GM21786 (cell line): ENCODE results near the gene MTARC2.

ENCODE experiments used
- ATAC-seq: cut with Tn5 transposase; IDR thresholded peaks from one replicate; pipeline ENCODE4 v1.9.1; 2021; ENCODE audit not compliant: unreplicated experiment

MTARC2 gene

GRCh38 chr1:220797044-220797443 lies 48.9 kb downstream of the MTARC2 start:
- ATAC-seq = no peak

- ATAC-seq = no peak
These were observed 49.4 kb downstream of the MTARC2 start for GRCh38 chr1:220797553-220797952.

GRCh38 chr1:220798338-220798737 lies 50.2 kb downstream of the MTARC2 start:
- no peak for ATAC-seq

DNA sequence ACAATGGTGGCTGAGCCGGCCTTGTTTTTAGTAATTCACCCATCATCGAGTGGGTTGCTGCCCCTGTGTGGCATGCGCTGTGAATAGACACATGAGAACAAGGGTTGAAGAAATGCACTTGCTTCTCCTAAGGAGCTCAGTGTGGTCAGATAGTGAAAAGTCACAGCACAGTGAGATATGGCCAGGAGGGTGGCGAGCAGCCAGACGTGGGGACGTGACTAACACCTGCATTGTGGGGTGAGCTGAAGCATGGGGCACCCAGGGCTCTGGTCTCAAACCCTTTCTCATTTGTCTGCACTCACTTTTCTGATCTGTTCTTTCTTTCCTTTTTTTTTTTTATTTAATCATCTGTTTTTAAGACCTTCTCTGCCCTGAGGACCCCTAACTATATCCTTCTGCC lies 52.1 kb downstream of the MTARC2 start:
- no peak for ATAC-seq

- peak; percentile 77 for ATAC-seq
These were observed 55.5 kb downstream of the MTARC2 start for GRCh38 chr1:220803401-220804201.

GRCh38 chr1:220804202-220804586 lies 56.1 kb downstream of the MTARC2 start:
- ATAC-seq = no peak

DNA sequence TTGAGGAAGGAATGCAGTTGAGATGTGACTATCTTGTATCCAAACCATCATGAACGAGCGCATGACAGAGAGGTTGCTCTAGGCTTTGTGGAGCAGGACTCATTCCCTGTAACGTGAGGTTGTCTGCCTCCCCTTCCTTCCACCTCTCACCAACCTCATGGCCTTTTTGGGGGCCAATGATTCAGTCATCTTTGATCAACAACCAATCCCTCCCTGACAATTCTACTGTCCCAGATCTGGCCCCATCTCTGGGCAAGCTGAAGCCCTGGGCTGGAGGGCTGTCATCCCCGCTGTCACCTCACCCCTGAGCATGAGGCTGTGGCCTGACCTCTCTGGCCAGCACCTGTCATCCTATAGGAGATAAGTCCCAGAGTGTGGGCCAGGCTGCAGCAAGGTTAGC lies 58.3 kb downstream of the MTARC2 start:
- no peak for ATAC-seq

GRCh38 chr1:220807726-220808125 lies 59.6 kb downstream of the MTARC2 start:
- ATAC-seq = no peak

DNA sequence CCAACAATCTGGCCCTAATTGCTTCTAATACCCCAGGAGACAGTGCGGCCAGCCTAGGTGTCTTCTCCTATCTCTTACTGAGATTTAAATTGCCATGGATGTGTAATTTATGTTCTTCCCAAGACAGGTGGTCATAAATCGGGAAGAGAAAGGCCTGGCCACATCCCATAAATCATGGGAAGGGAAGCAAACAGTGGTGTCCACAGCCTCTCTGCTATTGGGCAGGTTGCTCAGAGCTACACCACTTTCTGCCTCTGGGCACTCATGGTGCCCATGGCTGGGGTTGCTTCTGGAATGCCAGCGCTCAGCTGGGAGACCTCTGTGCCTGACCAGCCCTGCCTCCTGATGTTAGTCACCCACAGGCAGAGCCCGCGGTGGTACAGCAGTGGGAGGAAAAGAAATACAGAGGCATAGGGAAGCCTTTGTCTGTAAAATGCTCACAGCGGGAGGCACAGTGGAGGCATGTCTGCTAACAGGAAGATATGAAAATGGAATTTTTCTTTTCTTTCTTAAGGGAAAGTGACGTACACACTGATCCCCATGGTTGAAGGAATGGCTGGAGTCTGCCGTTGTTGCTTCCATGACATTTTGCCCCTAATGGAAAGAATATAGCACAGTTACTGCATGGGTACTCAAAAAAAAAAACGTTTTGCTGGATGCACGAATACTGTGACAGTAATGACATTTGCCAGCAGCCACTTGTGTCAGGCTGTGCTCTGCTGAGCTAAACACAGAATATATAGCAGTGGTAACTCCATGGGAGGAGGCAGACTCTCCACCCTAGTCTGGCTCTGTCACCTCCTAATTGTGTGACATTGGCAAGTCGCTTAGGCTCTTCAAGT lies 60.4 kb downstream of the MTARC2 start:
- no peak for ATAC-seq

GRCh38 chr1:220809187-220809550 lies 61.0 kb downstream of the MTARC2 start:
- ATAC-seq = no peak

DNA sequence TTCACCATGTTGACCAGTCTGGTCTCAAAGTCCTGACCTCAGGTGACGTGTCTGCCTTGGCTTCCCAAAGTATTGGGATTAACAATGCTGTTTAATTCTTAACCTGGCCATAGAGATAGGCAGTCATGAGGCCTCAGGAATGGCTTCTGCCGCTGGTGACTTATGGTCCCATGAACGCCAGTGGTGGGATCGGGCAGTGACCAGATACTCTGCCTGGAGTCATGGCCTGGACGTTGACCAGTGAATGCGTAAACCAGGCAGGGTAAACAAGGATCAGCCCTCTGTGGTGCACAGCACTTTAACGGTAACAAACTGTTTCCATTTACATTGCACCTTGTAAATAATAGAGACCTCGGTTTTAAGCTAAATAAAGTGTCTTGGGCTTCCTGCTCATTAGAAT lies 61.6 kb downstream of the MTARC2 start:
- no peak for ATAC-seq

DNA sequence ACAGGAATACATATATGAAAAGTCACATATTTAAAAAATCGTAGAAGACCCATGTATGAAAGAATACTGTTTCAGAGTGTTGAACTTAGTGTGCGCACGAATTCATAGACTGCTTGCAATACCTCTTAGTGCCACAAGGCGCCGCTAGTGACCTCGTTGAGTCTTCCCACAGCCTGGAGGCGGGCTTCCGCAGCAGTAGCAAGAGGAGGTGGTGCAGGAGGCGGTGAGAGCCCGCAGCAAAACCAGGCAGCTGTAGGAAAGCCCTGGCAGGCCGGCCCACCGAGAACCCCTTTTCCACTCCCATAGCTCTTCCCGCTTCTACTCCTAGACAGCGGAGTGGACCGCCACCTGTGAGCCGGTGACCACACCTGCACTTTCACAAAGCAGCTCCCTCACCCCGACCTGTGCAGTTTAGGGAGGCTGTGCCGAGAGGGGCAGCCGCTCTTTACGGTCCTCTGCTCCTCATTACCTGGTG lies 62.1 kb downstream of the MTARC2 start:
- ATAC-seq = peak; percentile 88

DNA sequence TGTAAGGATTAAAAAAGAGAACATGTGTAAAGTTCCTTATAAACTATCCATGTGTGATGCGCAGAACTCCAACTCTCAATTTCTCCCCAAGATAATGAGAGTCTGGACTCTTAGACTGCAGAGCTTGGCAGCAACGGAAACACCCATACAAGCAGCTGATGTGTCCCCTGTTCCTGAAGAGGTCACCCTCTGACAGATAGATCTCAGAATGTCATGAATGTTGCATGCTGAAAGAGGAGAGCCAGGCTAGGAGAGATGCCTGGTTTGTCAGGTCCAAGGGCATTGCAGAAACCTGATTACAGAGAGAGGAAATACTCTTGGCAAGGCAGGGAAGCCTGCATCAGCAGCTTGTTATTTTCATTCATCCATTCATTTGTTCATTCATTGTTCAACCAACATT lies 62.8 kb downstream of the MTARC2 start:
- ATAC-seq = no peak

DNA sequence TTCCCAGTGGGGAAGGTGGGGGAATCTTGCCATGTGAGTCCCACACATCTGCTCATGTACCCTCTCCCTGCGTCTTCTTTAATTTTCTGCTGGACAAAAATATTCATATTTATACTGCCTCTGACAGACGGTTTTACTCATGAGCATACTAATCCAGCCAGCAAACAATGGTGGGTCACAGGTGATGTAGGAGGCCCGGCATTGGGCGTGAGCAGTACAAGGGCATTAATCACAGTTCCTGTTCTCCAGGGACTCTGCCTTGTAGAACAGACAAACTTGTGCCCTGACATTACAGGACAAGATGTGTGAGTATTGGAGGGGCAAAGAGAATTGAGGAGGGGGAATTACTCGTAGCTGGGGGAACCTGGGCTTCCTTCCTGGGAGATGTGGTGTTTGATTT lies 63.6 kb downstream of the MTARC2 start:
- no peak for ATAC-seq

- ATAC-seq = no peak
These were observed 64.2 kb downstream of the MTARC2 start for GRCh38 chr1:220812308-220812707.

DNA sequence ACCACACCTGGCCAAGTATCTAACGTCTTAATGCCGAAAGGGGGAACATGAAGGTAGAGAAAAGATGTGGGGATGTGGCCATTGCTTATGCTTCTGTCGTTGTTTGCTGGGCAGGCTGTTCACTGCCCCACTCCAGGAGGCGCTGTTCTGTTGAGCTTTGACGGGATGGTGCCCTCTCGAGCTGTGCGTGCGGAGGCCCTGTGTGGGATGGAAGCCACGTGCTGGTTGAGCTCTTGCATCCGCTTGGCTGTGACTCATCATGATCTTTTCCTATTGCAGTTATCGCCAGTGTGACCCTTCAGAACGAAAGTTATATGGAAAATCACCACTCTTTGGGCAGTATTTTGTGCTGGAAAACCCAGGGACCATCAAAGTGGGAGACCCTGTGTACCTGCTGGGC lies 64.9 kb downstream of the MTARC2 start:
- no peak for ATAC-seq

DNA sequence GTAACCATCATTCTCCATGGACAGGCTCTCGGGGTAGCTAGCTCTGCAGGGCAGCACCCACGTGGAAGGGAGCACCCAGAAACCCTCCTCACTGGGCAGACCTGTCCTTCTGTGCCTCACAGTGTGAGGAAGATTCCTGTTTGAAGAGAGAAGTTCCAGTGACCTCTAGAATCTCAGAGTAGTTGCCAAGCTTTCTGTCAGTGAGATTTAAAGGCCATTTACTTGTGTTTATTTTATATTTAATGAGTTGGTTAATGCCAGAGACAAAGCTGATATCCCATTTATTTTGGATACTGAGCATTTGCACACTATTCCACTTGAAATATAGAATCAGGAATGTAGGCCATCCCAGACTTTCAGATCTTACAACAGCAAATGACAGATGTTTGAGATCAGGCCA lies 67.3 kb downstream of the MTARC2 start:
- ATAC-seq = no peak

- ATAC-seq = no peak
These were observed 69.8 kb downstream of the MTARC2 start for GRCh38 chr1:220817907-220818306.

GRCh38 chr1:220818421-220819173 lies 70.5 kb downstream of the MTARC2 start:
- ATAC-seq = no peak

- ATAC-seq = no peak
These were observed 71.4 kb downstream of the MTARC2 start for GRCh38 chr1:220819467-220820026.
